K562 (cell line): ENCODE measurements around the gene TRNP1. TPM values are rescaled to one million over a fixed set of nuclear protein-coding genes. Genes with fewer than 3 reads are reported as not detected.

Experiments
- CREBBP ChIP-seq: IDR thresholded peaks from one replicate; pipeline ENCODE4 v1.6.1; 2012; ENCODE audit warnings: low read depth, mild to moderate bottlenecking, control low read depth, inconsistent platforms, low read length
- E2F8 ChIP-seq: fragments of 450-650 bp; IDR thresholded peaks from 2 replicates; pipeline ENCODE4 v1.7.1; 2018; ENCODE audit warnings: mild to moderate bottlenecking, low read depth; ENCODE audit not compliant: partially characterized antibody
- ELF2 ChIP-seq: fragments of 250-450 bp; sonication (Bioruptor Pico); IDR thresholded peaks from 2 replicates; pipeline ENCODE4 v1.5.0; 2021; ENCODE audit warnings: mild to moderate bottlenecking
- FOXP1 ChIP-seq: sonication (generic); formaldehyde crosslinking; IDR thresholded peaks from 2 replicates; pipeline ENCODE4 v1.8.0; 2022; ENCODE audit warnings: mild to moderate bottlenecking, missing genetic modification reagents
- HDAC6 ChIP-seq: IDR thresholded peaks from 2 replicates; pipeline ENCODE4 v1.6.1; 2012; ENCODE audit warnings: low read depth, mild to moderate bottlenecking, control low read depth, inconsistent platforms, low read length, moderate library complexity
- HDAC8 ChIP-seq: fragments of 450-650 bp; IDR thresholded peaks from 2 replicates; pipeline ENCODE4 v1.6.1; 2016; ENCODE audit warnings: mild to moderate bottlenecking, missing genetic modification characterization, moderate library complexity, missing compliant biosample characterization
- MAFF ChIP-seq: IDR thresholded peaks from 2 replicates; pipeline ENCODE4 v1.6.1; 2012; ENCODE audit warnings: low read length, improper control_type of control experiment
- SMAD3 ChIP-seq: fragments of 450-650 bp; formaldehyde crosslinking; conservative IDR thresholded peaks from 2 replicates; pipeline ENCODE4 v1.4.0; 2020; ENCODE audit warnings: mild to moderate bottlenecking
- ZFP30 ChIP-seq: fragments of 250-450 bp; sonication (Bioruptor Pico); IDR thresholded peaks from 2 replicates; pipeline ENCODE4 v1.8.0; 2022; ENCODE audit warnings: moderate library complexity, mild to moderate bottlenecking, inconsistent platforms, borderline replicate concordance
- ZNF146 ChIP-seq: IDR thresholded peaks from one replicate; pipeline ENCODE4 v1.6.1; 2018; ENCODE audit warnings: missing compliant biosample characterization; ENCODE audit not compliant: unreplicated experiment
- ZNF239 ChIP-seq: fragments of 250-450 bp; sonication (Bioruptor Pico); IDR thresholded peaks from 2 replicates; pipeline ENCODE4 v1.4.0; 2020; ENCODE audit warnings: mild to moderate bottlenecking
- ZNF398 ChIP-seq: fragments of 250-450 bp; sonication (Bioruptor Pico); IDR thresholded peaks from 2 replicates; pipeline ENCODE4 v1.8.0; 2021; ENCODE audit warnings: moderate library complexity, mild to moderate bottlenecking, inconsistent platforms
- ZSCAN32 ChIP-seq: fragments of 450-650 bp; formaldehyde crosslinking; IDR thresholded peaks from 2 replicates; pipeline ENCODE4 v1.4.0; 2020; ENCODE audit warnings: mild to moderate bottlenecking, moderate library complexity
- polyA plus RNA-seq, 8 experiments: library from polyadenylated mRNA; depleted of rRNA in 4 of 8; stranded (reverse) in 5 of 8; unstranded in 3 of 8; fragments of >200 nt; fragmentation: Nextera tagmentation in 2 of 8; fragmentation: Illumina TruSeq in 1 of 8; extraction: Ambion mirVana in 2 of 8; extraction: Trizol in 1 of 8; gene quantifications; 2 replicates each; pipeline versions ENCODE4 v1.2.1 to v1.2.3, GENCODE V29; 2011 to 2014; ENCODE audit warnings: inconsistent platforms in 1 of 8, missing spikeins in 1 of 8
- total RNA-seq, 7 experiments: library from RNA; depleted of rRNA in 6 of 7; stranded (reverse); fragments of >200 nt in 6 of 7; fragmentation: Illumina TruSeq in 2 of 7; extraction: Trizol in 2 of 7; gene quantifications; 2 replicates each; pipeline versions ENCODE4 v1.2.1 to v1.2.3, GENCODE V29; 2011 to 2021; ENCODE audit warnings: low replicate concordance in 1 of 7
- TF ChIP-seq, protein P1 (sequence below), 2 experiments: fragments of 450-650 bp in 1 of 2; IDR thresholded peaks; 2 replicates each; pipeline ENCODE4 v1.6.1; 2011 to 2017; ENCODE audit warnings: low read depth in 2 of 2, antibody characterized with exemption in 1 of 2, borderline replicate concordance in 1 of 2, low read length in 1 of 2, mild to moderate bottlenecking in 1 of 2, mixed read lengths in 1 of 2; ENCODE audit not compliant: control insufficient read depth in 1 of 2
- TF ChIP-seq, protein P2 (sequence below): IDR thresholded peaks from 3 replicates; pipeline ENCODE4 v1.6.1; 2011; ENCODE audit warnings: borderline replicate concordance, mild to moderate bottlenecking, moderate library complexity; ENCODE audit not compliant: insufficient read length; ENCODE audit errors: extremely low read depth

The TRNP1 gene
- total and polyA plus RNA-seq, 9 of the 15 experiments (the other 6 are each of a cell fraction or from before 2014, with no cell fraction given) = 0.03 to 1.3 (median 0.95) TPM

GRCh38 chr1:26959722-26960624 is 33.5 kb upstream of the TRNP1 start, which contains the start of gene KDF1 (continued):
- no peak for TF ChIP-seq ZNF398 (CRISPR knock-in tag)
- no peak for TF ChIP-seq SMAD3 (CRISPR knock-in tag)
- TF ChIP-seq, protein P1, sequence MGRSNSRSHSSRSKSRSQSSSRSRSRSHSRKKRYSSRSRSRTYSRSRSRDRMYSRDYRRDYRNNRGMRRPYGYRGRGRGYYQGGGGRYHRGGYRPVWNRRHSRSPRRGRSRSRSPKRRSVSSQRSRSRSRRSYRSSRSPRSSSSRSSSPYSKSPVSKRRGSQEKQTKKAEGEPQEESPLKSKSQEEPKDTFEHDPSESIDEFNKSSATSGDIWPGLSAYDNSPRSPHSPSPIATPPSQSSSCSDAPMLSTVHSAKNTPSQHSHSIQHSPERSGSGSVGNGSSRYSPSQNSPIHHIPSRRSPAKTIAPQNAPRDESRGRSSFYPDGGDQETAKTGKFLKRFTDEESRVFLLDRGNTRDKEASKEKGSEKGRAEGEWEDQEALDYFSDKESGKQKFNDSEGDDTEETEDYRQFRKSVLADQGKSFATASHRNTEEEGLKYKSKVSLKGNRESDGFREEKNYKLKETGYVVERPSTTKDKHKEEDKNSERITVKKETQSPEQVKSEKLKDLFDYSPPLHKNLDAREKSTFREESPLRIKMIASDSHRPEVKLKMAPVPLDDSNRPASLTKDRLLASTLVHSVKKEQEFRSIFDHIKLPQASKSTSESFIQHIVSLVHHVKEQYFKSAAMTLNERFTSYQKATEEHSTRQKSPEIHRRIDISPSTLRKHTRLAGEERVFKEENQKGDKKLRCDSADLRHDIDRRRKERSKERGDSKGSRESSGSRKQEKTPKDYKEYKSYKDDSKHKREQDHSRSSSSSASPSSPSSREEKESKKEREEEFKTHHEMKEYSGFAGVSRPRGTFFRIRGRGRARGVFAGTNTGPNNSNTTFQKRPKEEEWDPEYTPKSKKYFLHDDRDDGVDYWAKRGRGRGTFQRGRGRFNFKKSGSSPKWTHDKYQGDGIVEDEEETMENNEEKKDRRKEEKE (IDR thresholded peaks at IDR 0.05; ENCODE audit: borderline replicate concordance in 1 of 2, control insufficient read depth in 1 of 2, low read depth in 2 of 2, low read length in 1 of 2) = no peak
- no peak; the same call in 1 of the 2 replicates for TF ChIP-seq FOXP1 (CRISPR knock-in tag)
- TF ChIP-seq, protein P2, sequence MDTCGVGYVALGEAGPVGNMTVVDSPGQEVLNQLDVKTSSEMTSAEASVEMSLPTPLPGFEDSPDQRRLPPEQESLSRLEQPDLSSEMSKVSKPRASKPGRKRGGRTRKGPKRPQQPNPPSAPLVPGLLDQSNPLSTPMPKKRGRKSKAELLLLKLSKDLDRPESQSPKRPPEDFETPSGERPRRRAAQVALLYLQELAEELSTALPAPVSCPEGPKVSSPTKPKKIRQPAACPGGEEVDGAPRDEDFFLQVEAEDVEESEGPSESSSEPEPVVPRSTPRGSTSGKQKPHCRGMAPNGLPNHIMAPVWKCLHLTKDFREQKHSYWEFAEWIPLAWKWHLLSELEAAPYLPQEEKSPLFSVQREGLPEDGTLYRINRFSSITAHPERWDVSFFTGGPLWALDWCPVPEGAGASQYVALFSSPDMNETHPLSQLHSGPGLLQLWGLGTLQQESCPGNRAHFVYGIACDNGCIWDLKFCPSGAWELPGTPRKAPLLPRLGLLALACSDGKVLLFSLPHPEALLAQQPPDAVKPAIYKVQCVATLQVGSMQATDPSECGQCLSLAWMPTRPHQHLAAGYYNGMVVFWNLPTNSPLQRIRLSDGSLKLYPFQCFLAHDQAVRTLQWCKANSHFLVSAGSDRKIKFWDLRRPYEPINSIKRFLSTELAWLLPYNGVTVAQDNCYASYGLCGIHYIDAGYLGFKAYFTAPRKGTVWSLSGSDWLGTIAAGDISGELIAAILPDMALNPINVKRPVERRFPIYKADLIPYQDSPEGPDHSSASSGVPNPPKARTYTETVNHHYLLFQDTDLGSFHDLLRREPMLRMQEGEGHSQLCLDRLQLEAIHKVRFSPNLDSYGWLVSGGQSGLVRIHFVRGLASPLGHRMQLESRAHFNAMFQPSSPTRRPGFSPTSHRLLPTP = no peak
- TF ChIP-seq CREBBP = no peak
- TF ChIP-seq E2F8 = no peak
- TF ChIP-seq ZSCAN32 (CRISPR knock-in tag) = no peak
- no peak for TF ChIP-seq ZFP30
- no peak for TF ChIP-seq ZNF239 (CRISPR knock-in tag)
- no peak for TF ChIP-seq ELF2
- no peak for TF ChIP-seq ZNF146 (CRISPR knock-in tag)
- no peak for TF ChIP-seq HDAC8
- no peak for TF ChIP-seq MAFF
- no peak for TF ChIP-seq HDAC6
